Right atrium auricular region (tissue), 2 donors: ENCODE measurements around the gene CD79B. TPM values are rescaled to one million over a fixed set of nuclear protein-coding genes. Genes with fewer than 3 reads are reported as not detected.

Experiments
- DNase-seq: peaks from one replicate; pipeline ENCODE4 v3.0.0-alpha.2; 2019; ENCODE audit warnings: low spot score
- H3K27ac ChIP-seq, 2 donors: fragments of 200-600 bp; sonication (generic); 1 replicate in 1 of 2; 2 replicates in 1 of 2; pipeline ENCODE4 v1.5.1; 2016 to 2019
- H3K27me3 ChIP-seq, 2 donors: fragments of 200-600 bp; sonication (generic); one replicate each; pipeline versions ENCODE4 v1.5.1 to v1.6.0; 2017 to 2019
- H3K36me3 ChIP-seq: fragments of 200-600 bp; sonication (generic); one replicate; pipeline ENCODE4 v1.5.1; 2016
- H3K4me1 ChIP-seq, 2 donors: fragments of 200-600 bp; sonication (generic); one replicate each; pipeline versions ENCODE4 v1.5.1 to v1.6.0; 2017 to 2019
- H3K4me3 ChIP-seq, 2 donors: fragments of 200-600 bp; sonication (generic); 1 replicate in 1 of 2; 2 replicates in 1 of 2; pipeline ENCODE4 v1.5.1; 2017 to 2019; ENCODE audit warnings: mild to moderate bottlenecking in 1 of 2, moderate library complexity in 1 of 2
- H3K9me3 ChIP-seq, 2 donors: fragments of 200-600 bp; sonication (generic); one replicate each; pipeline ENCODE4 v1.5.1; 2019
- CTCF ChIP-seq, 2 donors: fragments of 200-600 bp; sonication (generic); IDR thresholded peaks; one replicate each; pipeline ENCODE4 v1.5.1; 2019; ENCODE audit warnings: antibody characterized with exemption in 2 of 2
- total RNA-seq, 2 donors: library from RNA; depleted of rRNA; stranded (reverse); fragments of >200 nt; gene quantifications; one replicate each; pipeline ENCODE4 v1.1.0, GENCODE V29; 2016

The CD79B gene
- total RNA-seq, 2 donors from 2014 or later = 2.2 to 7.3 TPM

DNA sequence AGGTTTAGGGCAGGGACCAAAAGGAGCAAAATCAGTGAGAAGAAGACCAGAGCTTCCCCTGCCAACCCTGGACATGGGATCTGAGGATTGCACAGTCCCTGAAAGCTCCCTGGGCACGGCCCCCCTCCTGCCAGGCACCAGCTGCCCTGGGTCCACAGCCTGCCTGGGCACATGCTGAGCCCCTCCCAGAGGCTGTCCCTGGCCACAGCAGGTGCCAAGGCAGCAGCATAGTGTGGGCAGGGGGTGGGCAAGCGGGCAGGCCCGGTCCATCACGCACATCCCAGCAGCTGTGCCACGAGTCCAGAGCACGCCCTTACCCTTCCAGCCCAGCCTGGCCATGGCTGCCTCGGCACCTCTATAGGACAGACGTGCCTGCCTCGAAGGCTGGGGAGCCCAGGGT is 27.9 kb upstream of the CD79B start:
- DNase-seq = no peak
- Histone ChIP-seq H3K4me3 (no peak overlapping the region), H3K4me1 (peaks cover 0 to 43% of the 10 kb centered on the region in 2 donors), H3K36me3 (no peaks in the 10 kb centered on the region), H3K27me3 (no peaks in the 10 kb centered on the region), H3K27ac (peak overlapping the region; percentile 2 to 40), H3K9me3 (no peaks in the 10 kb centered on the region)
- no peak for TF ChIP-seq CTCF (IDR thresholded peaks at IDR 0.05)

DNA sequence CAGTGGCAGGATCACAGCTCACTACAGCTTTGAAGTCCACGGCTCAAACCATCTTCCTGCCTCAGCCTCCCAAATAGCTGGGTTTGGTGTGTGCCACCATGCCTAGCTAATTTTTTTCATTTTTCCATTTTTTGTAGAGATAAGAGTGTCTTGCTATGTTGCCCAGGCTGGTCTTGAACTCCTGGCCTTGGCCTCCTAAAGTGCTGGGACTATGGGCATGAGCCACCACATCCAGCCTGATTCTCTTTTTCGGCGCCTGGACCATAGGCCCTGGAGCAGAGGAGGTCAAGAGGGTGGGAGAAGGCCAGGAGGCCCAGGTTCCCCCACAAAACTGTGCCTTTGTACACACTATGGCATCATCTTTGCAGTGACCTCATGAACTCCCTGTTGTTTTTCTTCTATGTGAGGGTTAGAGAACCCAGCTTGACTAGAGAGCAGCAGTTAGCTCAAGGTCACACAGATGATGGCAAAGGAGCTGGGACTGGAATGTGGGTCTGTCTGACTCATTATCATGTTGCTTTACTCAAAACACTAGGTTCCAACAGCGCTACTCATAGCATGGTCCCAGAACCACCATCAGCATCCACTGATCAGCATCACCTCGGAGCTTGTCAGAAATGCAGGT is 24.3 kb upstream of the CD79B start:
- H3K4me1 ChIP-seq = peaks cover 0 to 24% of the 10 kb centered on the region in 2 donors
- H3K27ac ChIP-seq = no peak overlapping the region
- H3K36me3 ChIP-seq = no peaks in the 10 kb centered on the region
- H3K4me3 ChIP-seq = no peak overlapping the region
- TF ChIP-seq CTCF (IDR thresholded peaks at IDR 0.05) = no peak
- no peak for DNase-seq
- no peaks in the 10 kb centered on the region for H3K9me3 ChIP-seq
- no peaks in the 10 kb centered on the region for H3K27me3 ChIP-seq

GRCh38 chr17:63955791-63956190 is 23.7 kb upstream of the CD79B start:
- Histone ChIP-seq H3K27me3 (no peaks in the 10 kb centered on the region), H3K4me3 (no peak overlapping the region), H3K36me3 (no peaks in the 10 kb centered on the region), H3K4me1 (peaks cover 0 to 18% of the 10 kb centered on the region in 2 donors), H3K27ac (no peak overlapping the region), H3K9me3 (no peaks in the 10 kb centered on the region)
- TF ChIP-seq CTCF (IDR thresholded peaks at IDR 0.05) = no peak
- no peak for DNase-seq

DNA sequence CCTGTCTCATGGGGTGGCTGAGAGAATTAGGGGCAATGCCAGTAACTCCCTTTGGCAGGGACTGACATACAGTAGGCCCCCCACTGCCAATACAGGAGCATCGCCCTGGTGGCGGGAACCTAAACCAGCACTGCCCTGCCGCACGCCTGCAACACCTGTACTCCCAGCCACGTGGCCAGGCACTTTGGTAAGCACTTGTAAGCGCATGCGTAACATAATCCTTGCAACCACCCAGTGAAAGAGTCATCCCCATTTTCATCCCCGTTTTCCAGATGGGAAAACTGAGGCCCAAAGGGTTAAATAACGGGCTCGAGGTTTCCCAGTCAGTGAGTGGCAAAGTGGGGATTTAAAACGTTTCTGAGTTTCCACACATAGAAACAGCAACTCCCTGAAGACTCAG is 23.1 kb upstream of the CD79B start:
- TF ChIP-seq CTCF (IDR thresholded peaks at IDR 0.05) = no peak
- no peaks in the 10 kb centered on the region for H3K9me3 ChIP-seq
- no peak overlapping the region for H3K4me3 ChIP-seq
- H3K4me1 ChIP-seq = peaks cover 0 to 13% of the 10 kb centered on the region in 2 donors
- H3K27me3 ChIP-seq = no peaks in the 10 kb centered on the region
- H3K27ac ChIP-seq = no peak overlapping the region
- H3K36me3 ChIP-seq = no peaks in the 10 kb centered on the region
- DNase-seq = no peak

DNA sequence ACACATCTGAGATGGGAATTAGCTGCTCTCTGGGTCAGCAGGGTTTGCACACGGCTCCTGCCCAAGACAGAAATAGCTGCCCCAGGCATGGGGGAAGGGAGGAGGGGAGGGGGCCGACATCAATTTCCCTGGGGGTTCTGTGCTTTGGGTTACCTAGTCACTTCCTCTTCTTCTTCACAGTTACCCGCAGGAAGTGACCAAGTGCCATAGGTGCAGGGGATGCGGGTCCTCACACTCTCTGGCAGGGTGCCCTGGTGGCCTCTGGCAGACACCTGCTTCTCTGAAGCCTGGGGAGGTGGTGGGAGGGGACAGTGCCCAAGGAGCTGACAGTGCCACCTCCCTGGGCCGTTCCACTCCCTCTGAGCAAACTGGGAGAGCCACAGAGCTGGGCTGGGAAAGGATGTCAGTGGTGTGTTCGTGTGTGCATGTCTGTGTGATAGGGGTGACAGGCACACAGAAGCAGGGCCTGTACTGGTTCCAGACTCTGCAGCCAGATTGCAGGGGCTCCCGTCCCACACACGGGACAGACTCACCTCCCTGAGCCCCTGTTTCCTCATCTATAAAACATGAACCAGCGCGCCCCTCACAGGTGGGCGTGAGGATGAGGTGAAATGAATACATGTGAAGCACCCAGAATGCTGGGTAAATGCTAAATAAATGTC is 22.4 kb upstream of the CD79B start:
- DNase-seq = no peak
- Histone ChIP-seq H3K4me3 (no peak overlapping the region), H3K36me3 (no peaks in the 10 kb centered on the region), H3K9me3 (no peaks in the 10 kb centered on the region), H3K27ac (no peak overlapping the region), H3K27me3 (no peaks in the 10 kb centered on the region), H3K4me1 (peaks cover 0 to 13% of the 10 kb centered on the region in 2 donors)
- no peak for TF ChIP-seq CTCF (IDR thresholded peaks at IDR 0.05)
